Measurements from ENCODE around the gene PDE4D.

Gene PDE4D

GRCh38 chr5:59361454-59361853, 532.1 kb downstream of the PDE4D start:
- H3K27ac Mint-ChIP-seq = no peak overlapping the region
- H3K4me1 Mint-ChIP-seq (ENCODE audit: low read depth) = peaks cover 5% of the 10 kb centered on the region
- intact Hi-C loops (cut with micrococcal nuclease) = no loop called here
- H3K9me3 Mint-ChIP-seq = no peaks in the 10 kb centered on the region
- H3K27me3 Mint-ChIP-seq = no peaks in the 10 kb centered on the region
- no peak overlapping the region for H3K4me3 Mint-ChIP-seq
- H3K36me3 Mint-ChIP-seq (ENCODE audit: low read depth) = no peaks in the 10 kb centered on the region

- intact Hi-C loops (cut with micrococcal nuclease) = no loop called here
- peaks cover 5% of the 10 kb centered on the region for H3K4me1 Mint-ChIP-seq (ENCODE audit: low read depth)
- H3K27ac Mint-ChIP-seq = no peak overlapping the region
- H3K4me3 Mint-ChIP-seq = no peak overlapping the region
- no peaks in the 10 kb centered on the region for H3K27me3 Mint-ChIP-seq
- H3K36me3 Mint-ChIP-seq (ENCODE audit: low read depth) = no peaks in the 10 kb centered on the region
- H3K9me3 Mint-ChIP-seq = no peaks in the 10 kb centered on the region
Measured at GRCh38 chr5:59360130-59360555, 533.4 kb downstream of the PDE4D start.

- intact Hi-C loops (cut with micrococcal nuclease) = no loop called here
- peaks cover 5% of the 10 kb centered on the region for H3K4me1 Mint-ChIP-seq (ENCODE audit: low read depth)
- H3K36me3 Mint-ChIP-seq (ENCODE audit: low read depth) = no peaks in the 10 kb centered on the region
- H3K4me3 Mint-ChIP-seq = no peak overlapping the region
- H3K9me3 Mint-ChIP-seq = no peaks in the 10 kb centered on the region
- H3K27me3 Mint-ChIP-seq = no peaks in the 10 kb centered on the region
- H3K27ac Mint-ChIP-seq = no peak overlapping the region
Measured at GRCh38 chr5:59358005-59358861, 535.3 kb downstream of the PDE4D start.

- no peaks in the 10 kb centered on the region for H3K9me3 Mint-ChIP-seq
- H3K36me3 Mint-ChIP-seq (ENCODE audit: low read depth) = no peaks in the 10 kb centered on the region
- H3K4me3 Mint-ChIP-seq = no peak overlapping the region
- H3K27me3 Mint-ChIP-seq = no peaks in the 10 kb centered on the region
- no peak overlapping the region for H3K27ac Mint-ChIP-seq
- intact Hi-C loops (cut with micrococcal nuclease) = no loop called here
- H3K4me1 Mint-ChIP-seq (ENCODE audit: low read depth) = peaks cover 5% of the 10 kb centered on the region
Measured at GRCh38 chr5:59357381-59357977, 536.0 kb downstream of the PDE4D start.

- no peaks in the 10 kb centered on the region for H3K36me3 Mint-ChIP-seq (ENCODE audit: low read depth)
Measured at GRCh38 chr5:59356813-59357380, 536.6 kb downstream of the PDE4D start.

GRCh38 chr5:59354811-59355210, 538.7 kb downstream of the PDE4D start:
- no peaks in the 10 kb centered on the region for H3K9me3 Mint-ChIP-seq
- no peaks in the 10 kb centered on the region for H3K27me3 Mint-ChIP-seq
- H3K4me1 Mint-ChIP-seq (ENCODE audit: low read depth) = no peaks in the 10 kb centered on the region
- intact Hi-C loops (cut with micrococcal nuclease) = no loop called here
- H3K4me3 Mint-ChIP-seq = no peak overlapping the region
- no peaks in the 10 kb centered on the region for H3K36me3 Mint-ChIP-seq (ENCODE audit: low read depth)
- H3K27ac Mint-ChIP-seq = no peak overlapping the region

More at GRCh38 chr5:59356813-59357380, 536.6 kb downstream of the PDE4D start:
- no peak overlapping the region for H3K27ac Mint-ChIP-seq
- H3K4me1 Mint-ChIP-seq (ENCODE audit: low read depth) = peaks cover 5% of the 10 kb centered on the region
- intact Hi-C loops (cut with micrococcal nuclease) = no loop called here
- no peaks in the 10 kb centered on the region for H3K9me3 Mint-ChIP-seq
- no peak overlapping the region for H3K4me3 Mint-ChIP-seq
- H3K27me3 Mint-ChIP-seq = no peaks in the 10 kb centered on the region

- Mint-ChIP-seq H3K4me3 (no peak overlapping the region), H3K27ac (no peak overlapping the region), H3K27me3 (no peaks in the 10 kb centered on the region), H3K36me3 (ENCODE audit: low read depth) (no peaks in the 10 kb centered on the region), H3K4me1 (ENCODE audit: low read depth) (no peaks in the 10 kb centered on the region), H3K9me3 (no peaks in the 10 kb centered on the region)
- intact Hi-C loops (cut with micrococcal nuclease) = no loop called here
Measured at GRCh38 chr5:59354274-59354673, 539.3 kb downstream of the PDE4D start.

- Mint-ChIP-seq H3K9me3 (no peaks in the 10 kb centered on the region), H3K36me3 (ENCODE audit: low read depth) (no peaks in the 10 kb centered on the region), H3K4me1 (ENCODE audit: low read depth) (no peaks in the 10 kb centered on the region), H3K27me3 (no peaks in the 10 kb centered on the region), H3K4me3 (no peak overlapping the region), H3K27ac (no peak overlapping the region)
- intact Hi-C loops (cut with micrococcal nuclease) = no loop called here
Measured at GRCh38 chr5:59351076-59351794, 542.3 kb downstream of the PDE4D start.

GRCh38 chr5:59348189-59348588, 545.3 kb downstream of the PDE4D start:
- H3K4me1 Mint-ChIP-seq (ENCODE audit: low read depth) = no peaks in the 10 kb centered on the region
- no peaks in the 10 kb centered on the region for H3K36me3 Mint-ChIP-seq (ENCODE audit: low read depth)
- no peak overlapping the region for H3K4me3 Mint-ChIP-seq
- intact Hi-C loops (cut with micrococcal nuclease) = no loop called here
- no peaks in the 10 kb centered on the region for H3K27me3 Mint-ChIP-seq
- H3K27ac Mint-ChIP-seq = no peak overlapping the region
- no peaks in the 10 kb centered on the region for H3K9me3 Mint-ChIP-seq

- intact Hi-C loops (cut with micrococcal nuclease) = no loop called here
- no peaks in the 10 kb centered on the region for H3K9me3 Mint-ChIP-seq
- H3K4me1 Mint-ChIP-seq (ENCODE audit: low read depth) = no peaks in the 10 kb centered on the region
- no peaks in the 10 kb centered on the region for H3K36me3 Mint-ChIP-seq (ENCODE audit: low read depth)
- H3K27me3 Mint-ChIP-seq = no peaks in the 10 kb centered on the region
- no peak overlapping the region for H3K27ac Mint-ChIP-seq
- no peak overlapping the region for H3K4me3 Mint-ChIP-seq
Measured at GRCh38 chr5:59346982-59347381, 546.5 kb downstream of the PDE4D start.

GRCh38 chr5:59346514-59346913, 547.0 kb downstream of the PDE4D start:
- H3K36me3 Mint-ChIP-seq (ENCODE audit: low read depth) = no peaks in the 10 kb centered on the region
- H3K9me3 Mint-ChIP-seq = no peaks in the 10 kb centered on the region
- no peaks in the 10 kb centered on the region for H3K27me3 Mint-ChIP-seq
- H3K27ac Mint-ChIP-seq = no peak overlapping the region
- intact Hi-C loops (cut with micrococcal nuclease) = no loop called here
- no peaks in the 10 kb centered on the region for H3K4me1 Mint-ChIP-seq (ENCODE audit: low read depth)
- H3K4me3 Mint-ChIP-seq = no peak overlapping the region

- intact Hi-C loops (cut with micrococcal nuclease) = no loop called here
- Mint-ChIP-seq H3K4me3 (no peak overlapping the region), H3K36me3 (ENCODE audit: low read depth) (no peaks in the 10 kb centered on the region), H3K27ac (no peak overlapping the region), H3K4me1 (ENCODE audit: low read depth) (no peaks in the 10 kb centered on the region), H3K9me3 (no peaks in the 10 kb centered on the region), H3K27me3 (no peaks in the 10 kb centered on the region)
Measured at GRCh38 chr5:59342181-59342580, 551.3 kb downstream of the PDE4D start.

GRCh38 chr5:59341760-59342159, 551.8 kb downstream of the PDE4D start:
- Mint-ChIP-seq H3K27ac (no peak overlapping the region), H3K4me1 (ENCODE audit: low read depth) (no peaks in the 10 kb centered on the region), H3K36me3 (ENCODE audit: low read depth) (no peaks in the 10 kb centered on the region), H3K4me3 (no peak overlapping the region), H3K27me3 (no peaks in the 10 kb centered on the region), H3K9me3 (no peaks in the 10 kb centered on the region)
- intact Hi-C loops (cut with micrococcal nuclease) = no loop called here

GRCh38 chr5:59341155-59341554, 552.4 kb downstream of the PDE4D start:
- Mint-ChIP-seq H3K4me3 (no peak overlapping the region), H3K27me3 (no peaks in the 10 kb centered on the region), H3K27ac (no peak overlapping the region), H3K9me3 (no peaks in the 10 kb centered on the region), H3K36me3 (ENCODE audit: low read depth) (no peaks in the 10 kb centered on the region), H3K4me1 (ENCODE audit: low read depth) (no peaks in the 10 kb centered on the region)
- intact Hi-C loops (cut with micrococcal nuclease) = no loop called here

Measured in dendritic cell treated with granulocyte-macrophage colony-stimulating factor and Interleukin-4, amounts not matched to agents 40 ng/mL and 50 ng/mL, for 4 days (primary cell).